ENCODE data around the gene SLCO2A1. TPM values are rescaled to one million over a fixed set of nuclear protein-coding genes. Genes with fewer than 3 reads are reported as not detected.

Gene SLCO2A1
- polyA plus RNA-seq, 1 donor (not counting 4 experiments of a cell fraction or from before 2014, with no cell fraction given), result 0.80 TPM

DNA sequence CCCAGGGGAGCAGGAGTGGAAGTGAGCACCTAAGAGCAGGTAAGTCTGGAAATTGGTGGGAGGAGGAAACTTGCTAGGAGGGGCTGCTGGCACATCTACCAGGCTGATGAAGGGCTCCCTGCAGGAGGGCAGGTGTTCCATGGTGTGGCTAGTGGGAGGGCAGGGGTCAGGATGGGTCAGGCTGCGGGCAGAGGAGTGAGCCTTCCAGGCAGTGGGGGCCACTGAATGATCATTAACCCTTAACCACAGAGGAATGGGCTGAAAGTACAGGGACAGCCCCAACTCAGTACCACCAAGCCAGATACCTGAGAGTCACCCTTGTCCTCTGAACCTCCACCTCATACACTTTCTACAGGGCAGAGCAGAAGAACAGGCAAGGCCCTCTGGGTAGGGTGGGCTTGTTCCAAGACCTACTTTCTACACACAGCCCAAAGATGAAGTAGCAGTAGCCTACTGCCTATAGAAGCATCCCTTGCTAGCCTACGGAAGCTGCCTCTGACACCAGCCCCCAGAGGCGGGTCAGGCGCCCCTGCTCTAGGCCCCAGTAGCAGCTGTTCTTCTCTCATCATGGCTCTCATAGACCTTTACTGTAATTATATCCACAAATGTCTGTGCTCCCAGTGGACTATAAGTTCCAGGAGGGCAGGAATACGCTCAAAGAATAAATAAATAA lies 138.6 kb downstream of the SLCO2A1 start:
- no peaks in the 10 kb centered on the region for H4K20me1 ChIP-seq (ENCODE audit: control insufficient read depth, extremely low read depth, insufficient read depth, low read length)
- no peak overlapping the region for H2AFZ ChIP-seq (ENCODE audit: control insufficient read depth, low read length)
- H3K36me3 ChIP-seq (ENCODE audit: control insufficient read depth in 2 of 2, extremely low read depth in 1 of 2, insufficient read depth in 2 of 2, low read length in 2 of 2), result no peaks in the 10 kb centered on the region
- H3K27ac ChIP-seq (ENCODE audit: control insufficient read depth, insufficient read depth, low read length), result no peak overlapping the region
- DNase-seq (ENCODE audit: low read depth, low spot score), result no peak
- H3K79me2 ChIP-seq (ENCODE audit: control insufficient read depth, insufficient read depth, low read length), result no peaks in the 10 kb centered on the region
- H3K9ac ChIP-seq (ENCODE audit: control insufficient read depth, extremely low read depth, insufficient read depth, low read length), result no peak overlapping the region
- FAIRE-seq, result no peak
- no peaks in the 10 kb centered on the region for H3K9me3 ChIP-seq (ENCODE audit: control insufficient read depth, low read depth, low read length)
- H3K4me2 ChIP-seq (ENCODE audit: control insufficient read depth, extremely low read depth, insufficient read depth, low read depth, low read length), result no peak overlapping the region
- H3K9me1 ChIP-seq (ENCODE audit: control insufficient read depth, extremely low read depth, insufficient read depth, low read length), result no peaks in the 10 kb centered on the region
- TF ChIP-seq CTCF (optimal IDR thresholded peaks at IDR 0.05 in 1 of 3, IDR thresholded peaks at IDR 0.05 in 1 of 3, conservative IDR thresholded peaks at IDR 0.05 in 1 of 3; ENCODE audit: extremely low read depth in 1 of 3, insufficient read depth in 2 of 3, low read length in 3 of 3) (no peak), EZH2 (IDR thresholded peaks at IDR 0.05; ENCODE audit: low read length) (no peak)
- dilution Hi-C loops (cut with MboI; ENCODE audit: extremely low pct_ligation_motif_present, low sequenced_read_pairs), result no loop called here
- H3K27me3 ChIP-seq (ENCODE audit: control insufficient read depth, extremely low read depth, insufficient read depth, low read length), result peaks cover 33% of the 10 kb centered on the region
- H3K4me1 ChIP-seq (ENCODE audit: control insufficient read depth, extremely low read depth, insufficient read depth, low read length), result no peaks in the 10 kb centered on the region
- no peak overlapping the region for H3K4me3 ChIP-seq (ENCODE audit: control insufficient read depth in 2 of 3, extremely low read depth in 1 of 3, insufficient read depth in 2 of 3, low read depth in 1 of 3, low read length in 3 of 3)

DNA sequence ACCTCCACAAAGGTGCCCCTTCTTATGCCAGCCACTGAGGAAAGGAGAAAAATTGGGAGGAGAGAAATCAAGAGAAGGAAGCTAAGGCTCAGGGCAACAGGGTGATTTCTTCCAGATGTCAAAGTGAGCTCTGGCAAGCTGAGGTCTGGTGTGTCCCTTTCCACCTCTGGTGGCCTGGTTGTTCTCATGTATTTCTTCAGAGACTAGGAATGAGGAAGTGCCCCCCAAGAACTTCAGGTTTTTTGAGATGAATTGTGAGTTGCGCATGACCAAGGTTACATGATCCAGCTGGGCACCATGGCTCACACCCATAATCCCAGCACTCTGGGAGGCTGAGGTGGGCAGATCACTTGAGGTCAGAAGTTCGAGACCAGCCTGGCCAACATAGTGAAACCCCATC lies 139.7 kb downstream of the SLCO2A1 start:
- FAIRE-seq, result no peak
- Histone ChIP-seq H4K20me1 (ENCODE audit: control insufficient read depth, extremely low read depth, insufficient read depth, low read length) (no peaks in the 10 kb centered on the region), H3K9ac (ENCODE audit: control insufficient read depth, extremely low read depth, insufficient read depth, low read length) (no peak overlapping the region), H2AFZ (ENCODE audit: control insufficient read depth, low read length) (no peak overlapping the region), H3K36me3 (ENCODE audit: control insufficient read depth in 2 of 2, extremely low read depth in 1 of 2, insufficient read depth in 2 of 2, low read length in 2 of 2) (no peaks in the 10 kb centered on the region), H3K27ac (ENCODE audit: control insufficient read depth, insufficient read depth, low read length) (no peak overlapping the region), H3K9me1 (ENCODE audit: control insufficient read depth, extremely low read depth, insufficient read depth, low read length) (no peaks in the 10 kb centered on the region), H3K79me2 (ENCODE audit: control insufficient read depth, insufficient read depth, low read length) (no peaks in the 10 kb centered on the region), H3K4me3 (ENCODE audit: control insufficient read depth in 2 of 3, extremely low read depth in 1 of 3, insufficient read depth in 2 of 3, low read depth in 1 of 3, low read length in 3 of 3) (no peak overlapping the region), H3K4me2 (ENCODE audit: control insufficient read depth, extremely low read depth, insufficient read depth, low read depth, low read length) (no peak overlapping the region), H3K4me1 (ENCODE audit: control insufficient read depth, extremely low read depth, insufficient read depth, low read length) (no peaks in the 10 kb centered on the region), H3K9me3 (ENCODE audit: control insufficient read depth, low read depth, low read length) (no peaks in the 10 kb centered on the region), H3K27me3 (ENCODE audit: control insufficient read depth, extremely low read depth, insufficient read depth, low read length) (peaks cover 33% of the 10 kb centered on the region)
- TF ChIP-seq EZH2 (IDR thresholded peaks at IDR 0.05; ENCODE audit: low read length) (no peak), CTCF (optimal IDR thresholded peaks at IDR 0.05 in 1 of 3, IDR thresholded peaks at IDR 0.05 in 1 of 3, conservative IDR thresholded peaks at IDR 0.05 in 1 of 3; ENCODE audit: extremely low read depth in 1 of 3, insufficient read depth in 2 of 3, low read length in 3 of 3) (no peak)
- dilution Hi-C loops (cut with MboI; ENCODE audit: extremely low pct_ligation_motif_present, low sequenced_read_pairs), result no loop called here
- DNase-seq (ENCODE audit: low read depth, low spot score), result no peak

All from keratinocyte (primary cell).